Femur (tissue), 1 donor: Measurements from ENCODE around the gene FXYD6.

Experiments used
- DNase-seq: peaks from one replicate; pipeline ENCODE4 v3.0.0-alpha.2; 2017

Gene FXYD6

GRCh38 chr11:117884994-117885393 lies 8.5 kb upstream of the FXYD6 start:
- no peak for DNase-seq

- no peak for DNase-seq
These were observed 6.6 kb upstream of the FXYD6 start for GRCh38 chr11:117883063-117883462.

- no peak for DNase-seq
These were observed 6.0 kb upstream of the FXYD6 start for GRCh38 chr11:117882311-117882905.

- no peak for DNase-seq
These were observed 4.8 kb upstream of the FXYD6 start for GRCh38 chr11:117881217-117881616.

GRCh38 chr11:117879516-117880480 lies 3.3 kb upstream of the FXYD6 start:
- DNase-seq = no peak

- no peak for DNase-seq
These were observed 2.5 kb upstream of the FXYD6 start for GRCh38 chr11:117878939-117879475.

- no peak for DNase-seq
These were observed 2.0 kb upstream of the FXYD6 start for GRCh38 chr11:117878314-117878938.

GRCh38 chr11:117877120-117877784 lies 794 bp upstream of the FXYD6 start:
- no peak for DNase-seq

- no peak for DNase-seq
These were observed 458 bp downstream of the FXYD6 start for GRCh38 chr11:117876059-117876340.

- no peak for DNase-seq
These were observed 938 bp downstream of the FXYD6 start for GRCh38 chr11:117875382-117876058.

GRCh38 chr11:117874910-117875381 lies 1.5 kb downstream of the FXYD6 start:
- DNase-seq = no peak

- no peak for DNase-seq
These were observed 2.1 kb downstream of the FXYD6 start for GRCh38 chr11:117874253-117874909.

- no peak for DNase-seq
These were observed 2.7 kb downstream of the FXYD6 start for GRCh38 chr11:117873828-117874125.

GRCh38 chr11:117872975-117873827 lies 3.3 kb downstream of the FXYD6 start:
- no peak for DNase-seq

- DNase-seq = no peak
These were observed 4.0 kb downstream of the FXYD6 start for GRCh38 chr11:117872420-117872961.

- no peak for DNase-seq
These were observed 4.7 kb downstream of the FXYD6 start for GRCh38 chr11:117871784-117872183.

- DNase-seq = no peak
These were observed 5.3 kb downstream of the FXYD6 start for GRCh38 chr11:117871160-117871559.

- peak; percentile 65 for DNase-seq
These were observed 6.1 kb downstream of the FXYD6 start for GRCh38 chr11:117870103-117870952.

- no peak for DNase-seq
These were observed 6.9 kb downstream of the FXYD6 start for GRCh38 chr11:117869604-117870003.
